NCI-H524 treated with DMSO at 0.1 percent for 48 hours (cell line): ENCODE results near the gene PILRA.
"Not testable (repeated sequence)": the region's sequence is repeated elsewhere in the genome, so short reads cannot be mapped to it uniquely, and the experiment has no call there.

ENCODE experiments used
- DNase-seq: peaks from one replicate; lab custom pipeline; 2025; lab: John Stamatoyannopoulos, UW

The PILRA gene

DNA sequence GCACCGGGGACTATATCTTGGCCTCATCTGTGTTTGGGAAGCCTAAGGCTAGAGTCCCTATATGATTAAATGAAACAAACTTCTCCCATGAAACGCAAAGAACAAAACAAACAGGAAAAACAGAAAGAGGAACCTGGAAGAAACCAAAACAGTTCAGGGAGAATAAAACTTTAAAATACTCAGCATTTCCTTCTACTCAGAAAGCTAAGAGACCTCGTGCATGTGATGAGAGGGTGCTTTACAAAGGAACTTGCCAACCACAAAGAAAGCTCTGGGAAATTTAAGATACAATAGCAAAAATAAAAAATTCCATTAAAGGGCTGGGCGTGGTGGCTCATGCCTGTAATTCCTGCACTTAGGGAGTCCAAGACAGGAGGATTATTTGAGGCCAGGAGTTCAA, 6.9 kb downstream of the PILRA start:
- DNase-seq, result no peak

DNA sequence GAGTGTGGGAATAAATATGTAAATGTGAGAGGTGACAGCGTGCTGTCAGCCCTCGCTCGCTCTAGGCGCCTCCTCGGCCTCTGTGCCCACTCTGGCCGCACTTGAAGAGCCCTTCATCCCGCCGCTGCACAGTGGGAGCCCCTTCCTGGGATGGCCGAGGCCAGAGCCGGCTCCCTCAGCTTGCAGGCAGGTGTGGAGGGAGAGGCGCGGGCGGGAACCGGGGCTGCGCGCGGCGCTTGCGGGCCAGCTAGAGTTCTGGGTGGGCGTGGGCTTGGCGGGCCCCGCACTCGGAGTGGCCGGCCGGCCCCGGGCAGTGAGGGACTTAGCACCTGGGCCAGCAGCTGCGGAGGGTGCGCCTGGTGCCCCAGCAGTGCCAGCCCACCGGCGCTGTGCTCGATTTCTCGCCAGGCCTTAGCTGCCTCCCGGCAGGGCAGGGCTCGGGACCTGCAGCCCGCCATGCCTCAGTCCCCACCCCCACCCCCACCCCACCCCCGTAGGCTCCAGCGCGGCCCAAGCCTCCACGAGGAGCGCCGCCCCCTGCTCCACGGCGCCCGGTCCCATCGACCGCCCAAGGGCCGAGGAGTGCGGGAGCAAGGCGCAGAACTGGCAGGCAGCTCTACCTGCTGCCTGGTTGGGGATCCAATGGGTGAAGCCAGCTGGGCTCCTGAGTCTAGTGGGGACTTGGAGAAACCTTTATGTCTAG, 8.4 kb downstream of the PILRA start:
- not testable (repeated sequence) for DNase-seq

DNA sequence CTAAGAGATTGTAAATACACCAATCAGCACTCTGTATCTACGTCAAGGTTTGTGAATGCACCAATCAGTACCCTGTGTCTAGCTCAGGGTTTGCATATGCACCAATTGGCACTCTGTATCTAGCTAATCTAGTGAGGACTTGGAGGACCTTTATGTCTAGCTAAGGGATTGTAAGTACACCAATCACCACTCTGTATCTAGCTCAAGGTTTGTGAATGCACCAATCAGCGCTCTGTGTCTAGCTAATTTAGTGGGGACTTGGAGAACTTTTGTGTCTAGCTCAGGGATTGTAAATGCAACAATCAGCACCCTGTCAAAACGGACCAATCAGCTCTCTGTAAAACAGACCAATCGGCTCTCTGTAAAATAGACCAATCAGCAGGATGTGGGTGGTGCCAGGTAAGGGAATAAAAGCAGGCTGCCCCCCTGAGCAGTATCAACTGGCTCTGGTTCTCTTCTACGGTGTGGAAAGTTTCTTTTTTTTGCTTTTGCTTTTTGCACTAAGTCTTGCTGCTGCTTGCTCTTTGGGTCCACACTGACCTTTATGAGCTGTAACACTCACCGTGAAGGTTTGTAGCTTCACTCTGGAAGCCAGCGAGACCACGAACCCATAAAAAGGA, 9.1 kb downstream of the PILRA start:
- DNase-seq, result not testable (repeated sequence)

DNA sequence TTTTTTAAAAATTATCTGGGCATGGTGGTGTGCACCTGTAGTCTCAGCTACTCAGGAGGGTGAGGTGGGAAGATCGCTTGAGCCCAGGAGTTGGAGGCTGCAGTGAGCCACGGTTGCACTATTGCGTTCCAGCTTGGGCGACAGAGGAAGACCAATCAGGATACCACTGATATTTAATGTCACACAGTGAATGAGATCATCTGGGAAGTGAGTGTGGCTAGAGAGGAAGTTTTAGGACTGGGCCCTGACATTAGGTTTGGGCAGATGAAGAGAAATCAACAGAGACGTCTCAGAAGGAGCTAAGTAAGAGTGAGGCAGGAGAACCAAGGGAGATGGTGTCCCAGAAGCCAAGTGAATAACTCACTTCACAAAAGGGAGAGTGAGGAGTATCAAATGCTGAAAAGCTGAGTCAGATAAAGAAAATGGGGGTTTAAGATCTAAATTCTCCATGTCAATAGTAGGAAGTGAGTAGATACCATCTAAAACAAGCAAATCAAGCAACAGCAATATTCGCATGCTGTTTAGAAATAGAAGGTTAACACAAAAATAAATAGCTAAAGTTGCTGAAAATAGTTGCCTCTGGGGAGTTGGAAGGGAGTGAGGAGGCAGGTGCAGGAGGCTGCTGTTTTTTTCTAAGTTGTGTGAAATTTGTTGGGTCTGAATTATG, 11.5 kb downstream of the PILRA start:
- DNase-seq, result no peak

DNA sequence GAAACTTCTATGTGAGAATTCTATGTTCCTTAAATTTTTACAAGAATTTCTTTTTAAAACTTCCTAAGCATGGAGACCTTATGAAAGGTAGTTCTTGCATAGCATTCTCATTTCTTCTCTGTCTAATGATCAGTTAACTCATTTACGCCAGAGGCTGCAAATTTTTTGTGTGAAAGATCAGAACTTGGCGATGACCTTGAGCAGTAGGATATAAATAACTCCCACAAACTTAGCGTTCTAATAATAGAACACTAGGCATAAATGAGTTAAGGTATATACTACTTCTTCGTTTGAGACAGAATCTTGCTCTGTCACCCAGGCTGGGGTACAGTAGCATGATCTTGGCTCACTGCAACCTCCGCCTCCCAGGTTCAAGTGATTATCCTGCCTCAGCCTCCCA, 13.7 kb downstream of the PILRA start:
- DNase-seq, result no peak

DNA sequence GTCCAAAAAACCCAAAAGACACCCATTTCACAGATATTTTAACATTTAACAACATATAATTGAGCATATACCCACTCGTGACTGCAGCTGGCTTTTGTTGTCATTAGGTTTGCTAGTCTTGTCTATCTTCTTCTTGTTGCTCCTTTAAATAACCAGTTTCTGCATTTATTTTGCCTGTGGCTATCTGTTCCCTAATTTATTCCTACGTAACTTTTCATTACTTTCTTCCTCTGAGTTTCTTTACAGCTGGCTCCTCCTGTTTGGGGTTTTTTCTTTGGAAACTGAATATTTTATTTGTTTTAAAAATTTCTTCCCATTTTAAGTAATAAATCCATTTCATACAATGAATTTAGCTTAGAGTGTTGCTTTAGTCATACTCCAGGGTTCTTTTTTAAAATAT, 14.4 kb downstream of the PILRA start:
- no peak for DNase-seq

DNA sequence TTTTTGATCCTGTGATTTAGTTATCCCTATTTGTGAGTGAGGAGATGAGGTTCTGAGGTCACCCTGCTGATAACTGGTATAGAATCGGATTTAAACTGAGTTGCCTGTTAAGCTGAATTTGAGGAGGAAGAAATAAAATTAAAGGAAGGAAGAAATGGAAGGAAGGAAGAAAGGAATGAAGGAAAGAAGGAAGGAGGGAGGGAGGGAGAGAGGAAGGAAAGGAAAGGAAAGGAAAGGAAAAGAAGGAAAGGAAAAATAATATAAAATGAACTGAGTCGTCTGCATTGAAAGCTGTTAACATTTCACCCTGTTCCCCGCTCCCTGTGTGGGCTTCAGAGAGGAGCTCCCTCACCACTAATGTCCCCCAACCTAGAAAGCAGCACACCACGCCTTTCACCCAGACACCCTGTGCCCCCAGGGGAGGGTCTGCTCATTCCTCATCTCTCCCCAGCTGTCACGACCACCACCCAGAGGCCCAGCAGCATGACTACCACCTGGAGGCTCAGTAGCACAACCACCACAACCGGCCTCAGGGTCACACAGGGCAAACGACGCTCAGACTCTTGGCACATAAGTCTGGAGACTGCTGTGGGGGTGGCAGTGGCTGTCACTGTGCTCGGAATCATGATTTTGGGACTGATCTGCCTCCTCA, 16.3 kb downstream of the PILRA start:
- DNase-seq, result no peak

DNA sequence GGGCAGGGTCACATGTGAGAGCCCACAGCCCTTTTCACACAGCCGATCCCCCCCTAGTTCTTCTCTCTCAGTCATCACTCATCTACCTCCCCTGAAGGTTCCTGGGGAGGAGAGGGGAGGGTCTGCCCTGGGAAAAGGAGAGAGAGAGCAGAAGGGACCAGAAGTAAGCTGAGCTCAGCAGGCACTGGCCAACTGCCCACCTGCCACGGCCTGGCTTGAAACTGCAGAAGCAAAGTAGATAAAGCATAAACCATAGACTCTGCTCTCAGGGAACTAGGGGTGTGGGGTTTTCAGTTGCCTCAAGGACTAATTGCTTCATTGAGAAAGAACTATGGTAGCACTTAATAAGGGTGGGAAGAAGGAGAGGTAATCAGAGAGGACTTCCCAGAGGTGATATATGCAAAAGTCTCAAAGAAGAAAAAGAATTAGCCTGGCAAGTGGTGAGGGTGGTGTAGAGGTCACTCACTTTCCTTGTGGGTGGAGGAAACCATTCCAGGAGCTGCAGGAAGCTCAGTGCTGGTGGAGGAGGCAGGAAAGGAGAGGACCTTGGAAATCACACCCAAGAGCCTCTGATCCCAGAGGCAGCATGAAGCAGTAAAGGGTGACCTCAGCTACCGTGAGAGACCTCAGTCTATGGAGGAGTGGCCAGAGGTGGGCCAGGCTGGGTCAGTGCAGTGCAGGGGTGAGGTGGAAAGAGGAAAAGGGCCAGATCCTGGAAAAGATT, 17.2 kb downstream of the PILRA start:
- no peak for DNase-seq

DNA sequence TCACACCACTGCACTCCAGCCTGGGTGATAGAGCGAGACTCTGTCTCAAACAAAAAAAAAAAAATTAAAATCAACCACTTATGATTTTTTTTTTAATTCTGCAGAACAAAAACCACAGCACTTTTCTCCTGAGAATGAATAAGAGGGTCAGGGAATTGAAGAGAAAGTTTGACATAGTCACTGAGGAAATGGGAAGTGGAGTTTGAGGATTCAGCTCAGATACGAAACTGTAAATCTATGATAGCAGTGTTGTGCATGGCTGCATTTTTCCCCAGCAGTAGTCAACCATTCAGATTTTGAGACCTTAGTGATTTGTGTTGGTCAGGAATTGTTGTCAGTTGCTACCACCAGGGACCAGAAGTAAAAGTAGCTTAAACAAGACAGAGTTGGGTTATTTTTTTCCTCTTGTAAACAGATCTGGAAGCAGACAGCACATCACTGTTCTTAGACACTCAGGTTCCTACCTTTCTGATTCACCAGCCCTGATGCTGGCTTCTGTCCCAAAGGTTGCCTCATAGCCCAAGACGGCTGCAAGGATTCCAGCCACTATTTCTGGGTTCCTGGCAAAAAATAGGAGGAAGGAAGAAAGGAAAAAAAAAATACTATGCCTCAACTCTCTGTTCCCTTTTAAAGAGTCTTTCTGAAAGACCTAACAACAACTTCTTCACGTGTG, 20.1 kb downstream of the PILRA start:
- DNase-seq, result no peak

DNA sequence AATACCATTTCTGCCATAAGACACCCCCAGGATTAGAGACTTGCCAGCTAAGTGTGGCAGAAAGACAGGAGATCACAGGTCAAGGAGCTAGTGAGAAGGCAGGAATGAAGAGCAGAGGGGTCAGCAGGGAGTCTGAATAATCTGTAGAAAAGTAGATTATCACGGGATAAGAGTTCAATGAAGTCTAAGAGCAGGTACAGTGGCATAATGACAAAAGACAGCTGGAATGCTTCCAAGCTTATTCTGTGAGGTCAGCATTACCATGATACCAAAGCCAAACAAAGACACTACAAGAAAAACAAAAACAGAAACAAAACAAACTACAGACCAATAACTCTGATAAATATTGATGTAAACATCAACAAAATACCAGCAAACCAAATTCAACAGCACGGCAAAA, 20.8 kb downstream of the PILRA start:
- DNase-seq, result no peak

DNA sequence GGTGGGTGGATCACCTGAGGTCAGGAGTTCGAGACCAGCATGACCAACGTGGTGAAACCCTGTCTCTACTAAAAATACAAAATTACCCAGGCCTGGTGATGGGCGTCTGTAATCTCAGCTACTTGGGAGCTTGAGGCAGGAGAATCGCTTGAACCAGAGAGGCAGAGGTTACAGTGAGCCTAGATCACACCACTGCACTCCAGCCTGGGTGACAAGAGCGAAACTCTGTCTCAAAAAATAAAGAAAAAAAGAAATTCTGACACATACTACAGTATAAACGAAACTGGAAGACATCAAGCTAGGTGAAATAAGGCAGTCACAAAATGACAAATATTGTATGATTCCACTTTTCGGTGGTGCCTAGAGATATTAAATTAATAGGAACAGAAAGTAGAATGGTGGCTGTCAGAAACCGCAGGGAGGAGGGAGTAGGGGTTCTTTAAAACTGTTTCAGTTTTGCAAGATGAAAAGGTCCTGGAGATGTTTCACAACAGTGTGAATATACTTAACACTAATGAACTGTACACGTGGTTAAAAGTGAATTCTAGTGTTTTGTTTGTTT, 23.2 kb downstream of the PILRA start:
- DNase-seq, result no peak

DNA sequence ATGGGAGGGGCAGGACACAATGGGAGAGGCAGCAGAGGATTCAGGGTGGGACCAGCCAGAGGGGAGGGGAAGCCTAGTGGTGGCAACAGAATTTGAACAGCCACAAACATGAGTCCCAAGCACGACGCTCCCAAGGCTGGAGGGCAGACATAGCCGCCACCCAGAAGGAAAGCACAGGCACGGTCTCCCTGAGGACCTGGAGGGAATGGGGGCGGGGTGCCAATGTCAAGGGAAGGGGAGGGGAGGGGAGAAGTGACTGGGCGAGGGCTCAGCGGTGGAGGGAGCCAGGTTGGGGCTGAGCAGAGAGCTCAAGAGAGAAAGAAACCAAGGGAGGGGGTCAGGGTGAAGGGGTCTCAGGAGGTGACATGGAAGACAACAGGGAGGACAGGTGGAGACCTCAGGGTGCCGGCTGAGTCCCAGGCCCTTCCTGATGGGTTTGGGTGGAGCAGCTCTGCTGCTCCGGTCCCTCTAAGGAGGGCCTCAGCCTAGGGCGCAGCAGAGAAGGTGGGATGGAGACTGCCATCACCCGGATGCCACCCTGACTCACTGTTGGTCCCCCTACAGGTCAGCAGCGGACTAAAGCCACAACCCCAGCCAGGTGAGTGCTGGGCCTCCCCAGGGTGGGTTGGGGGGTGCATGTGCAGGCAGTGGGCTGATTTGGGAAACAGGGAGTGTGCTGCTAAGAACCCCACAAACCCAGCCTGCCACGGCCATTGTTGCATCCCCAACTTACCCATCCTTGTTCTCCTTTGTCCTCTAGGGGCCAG, 24.2 kb downstream of the PILRA start:
- no peak for DNase-seq

DNA sequence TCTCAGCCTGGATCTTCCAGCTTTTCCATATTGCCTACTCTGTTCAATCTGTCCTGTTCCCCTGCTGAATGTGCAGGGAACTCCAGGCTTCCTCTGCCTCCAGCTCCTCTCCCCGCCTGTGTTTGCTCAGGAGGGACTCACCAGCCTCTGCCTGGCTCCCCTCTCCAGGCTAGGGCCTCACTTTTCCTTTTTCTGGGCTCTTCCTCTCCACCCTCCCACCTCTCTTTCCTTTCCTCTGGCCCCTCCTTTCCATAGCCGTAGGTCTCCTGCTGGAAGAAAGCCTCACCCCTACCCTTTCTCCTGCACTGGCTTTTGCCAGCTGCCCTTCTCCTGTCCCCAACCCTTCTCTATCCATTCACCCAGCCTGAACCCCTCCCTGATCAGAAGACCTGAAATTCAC, 25.0 kb downstream of the PILRA start:
- no peak for DNase-seq

DNA sequence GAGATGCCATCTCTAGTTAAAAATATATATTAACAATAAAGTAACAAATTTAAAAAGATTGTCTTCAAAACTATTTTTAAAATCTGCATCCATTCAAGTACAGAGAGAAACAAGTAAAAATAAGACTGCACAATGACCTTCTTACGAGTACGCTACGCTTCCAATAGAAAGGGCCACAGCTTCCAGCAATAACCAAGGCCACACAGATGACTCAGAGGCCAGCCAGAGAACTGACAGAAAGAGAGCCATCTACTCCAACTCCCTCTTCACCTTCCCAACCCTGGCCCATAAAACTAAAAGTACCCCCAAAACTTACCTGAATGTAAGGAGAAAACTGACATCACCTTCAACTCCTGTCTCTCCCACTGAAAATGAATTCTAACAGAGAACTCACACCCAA, 26.8 kb downstream of the PILRA start:
- DNase-seq, result no peak

DNA sequence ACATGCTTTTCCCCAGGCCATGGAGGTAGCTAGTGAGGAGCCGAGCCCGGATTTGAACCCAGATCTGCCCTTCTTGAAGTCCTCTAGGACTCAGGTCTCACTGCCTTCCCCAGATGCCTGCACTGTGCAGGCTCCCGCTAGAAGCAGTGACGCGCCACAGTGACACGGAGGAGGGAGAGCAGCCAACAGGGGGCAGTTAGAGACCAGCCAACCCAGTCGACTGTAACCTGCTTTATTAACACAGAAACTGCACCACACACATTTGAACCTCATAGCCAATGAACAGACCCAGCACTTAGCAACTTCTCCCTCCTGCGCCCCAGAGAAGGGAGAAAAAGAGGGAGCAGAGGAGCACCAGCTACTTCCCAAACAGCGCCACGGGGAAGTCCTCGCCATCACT, 27.4 kb downstream of the PILRA start:
- DNase-seq, result no peak

DNA sequence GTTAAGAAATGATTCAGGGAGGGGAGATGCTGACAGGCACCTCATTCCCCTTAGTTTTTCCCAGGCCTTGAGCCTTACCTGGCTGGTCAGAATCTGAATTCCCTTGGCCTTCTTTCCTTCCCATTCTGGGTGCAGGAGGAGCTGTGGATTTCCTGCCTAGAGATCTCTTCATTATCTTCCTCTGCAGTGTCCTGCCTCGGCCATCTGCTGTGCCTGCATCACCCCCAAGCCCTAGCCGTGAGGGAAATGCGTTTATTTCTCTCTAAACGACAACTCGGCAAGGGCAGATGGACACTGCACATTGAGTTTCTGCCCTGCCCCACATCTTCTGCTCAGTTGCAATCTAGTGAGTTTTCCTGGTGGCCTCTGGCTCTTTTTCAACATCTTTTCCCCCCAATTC, 28.5 kb downstream of the PILRA start:
- DNase-seq, result no peak

DNA sequence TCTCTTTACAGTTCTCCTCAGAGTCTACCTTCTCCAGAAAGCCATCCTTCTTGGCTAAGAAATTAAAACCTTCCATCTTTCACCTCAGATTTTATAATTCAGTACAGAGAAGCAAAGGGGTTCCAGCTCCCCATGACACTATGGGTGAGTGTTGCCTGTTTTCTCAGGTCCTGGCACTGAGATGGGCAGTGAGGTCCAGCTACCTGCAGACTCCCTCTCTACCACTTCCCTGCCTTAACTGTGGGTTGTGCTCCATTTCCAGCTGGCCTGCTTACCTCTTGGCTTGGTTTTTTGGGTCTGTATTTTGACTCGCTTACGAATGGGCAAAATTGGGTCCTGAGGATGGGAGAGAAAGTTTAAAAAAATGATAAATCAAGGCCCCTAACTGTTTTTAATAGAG, 29.0 kb downstream of the PILRA start:
- DNase-seq, result no peak

DNA sequence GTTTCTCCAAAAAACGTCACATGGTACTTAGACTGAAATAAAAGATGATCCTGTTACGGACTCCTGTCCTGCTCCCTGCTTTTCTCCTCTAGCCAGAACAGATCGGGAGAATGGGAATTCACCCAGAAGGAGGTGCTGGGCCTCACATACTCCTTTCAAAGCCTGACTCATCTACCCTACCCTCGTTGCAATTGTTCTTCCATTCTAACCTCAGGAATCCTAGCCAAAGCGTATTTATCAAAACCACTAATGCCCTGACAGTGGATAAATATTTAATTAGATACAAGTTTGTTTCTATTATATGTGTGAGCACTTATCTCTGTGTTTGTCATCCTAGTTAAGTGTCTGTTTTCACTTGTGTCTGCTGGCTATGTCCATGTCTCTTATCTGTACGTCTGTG, 33.5 kb downstream of the PILRA start:
- no peak for DNase-seq

DNA sequence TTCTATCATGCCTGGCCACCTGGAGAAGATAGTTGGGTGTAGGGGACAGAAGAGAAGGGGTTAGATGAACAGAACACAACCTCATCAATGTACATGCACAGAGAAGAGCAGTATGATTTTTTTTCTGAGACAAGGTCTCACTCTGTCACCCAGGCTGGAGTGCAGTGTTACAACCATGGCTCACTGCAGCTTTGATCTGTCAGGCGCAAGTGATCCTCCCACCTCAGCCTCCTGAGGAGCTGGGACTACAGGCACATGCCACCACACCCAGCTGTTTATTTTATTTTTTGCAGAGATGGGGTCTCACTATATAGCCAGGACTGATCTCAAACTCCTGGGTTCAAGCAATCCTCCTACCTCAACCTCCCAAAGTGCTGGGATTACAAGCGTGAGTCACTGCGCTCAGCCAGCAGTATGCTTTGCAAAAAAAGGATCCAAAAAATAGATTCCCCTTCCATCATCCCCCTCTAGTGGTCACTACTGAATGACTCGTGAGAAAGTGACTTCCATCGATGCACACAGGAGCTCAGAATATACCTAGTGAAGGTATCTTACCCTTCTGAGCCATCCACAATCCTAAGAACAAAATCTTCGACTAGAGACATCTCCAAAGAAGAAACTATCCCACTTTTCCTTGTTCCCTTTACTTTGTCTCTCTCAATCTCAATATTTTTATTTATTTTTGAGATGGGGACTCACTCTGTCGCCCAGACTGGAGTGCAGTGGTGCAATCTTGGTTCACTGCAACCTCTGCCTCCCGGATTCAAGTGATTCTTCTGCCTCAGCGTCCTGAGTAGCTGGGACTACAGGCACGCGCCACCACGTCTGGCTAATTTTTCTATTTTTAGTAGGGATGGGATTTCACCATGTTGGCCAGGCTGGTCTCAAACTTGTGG, 34.2 kb downstream of the PILRA start:
- DNase-seq, result peak; percentile 21

DNA sequence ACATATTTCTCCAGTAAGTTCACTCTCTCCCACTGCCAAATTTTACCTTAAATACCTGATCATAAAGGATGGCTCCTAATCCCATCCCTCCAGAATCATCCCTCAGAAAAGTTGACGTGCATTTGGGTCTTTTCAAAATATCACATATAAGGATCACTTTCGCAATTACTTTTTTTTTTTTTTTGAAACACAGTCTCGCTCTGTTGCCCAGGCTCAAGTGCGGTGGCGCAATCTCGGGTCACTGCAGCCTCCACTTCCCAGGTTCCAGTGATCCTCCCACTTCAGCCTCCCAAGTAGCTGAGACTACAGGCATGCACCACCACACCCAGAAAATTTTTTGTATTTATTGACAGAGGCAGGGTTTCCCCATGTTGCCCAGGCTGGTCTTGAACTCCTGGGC, 37.8 kb downstream of the PILRA start:
- no peak for DNase-seq
